Airway epithelial cell (primary cell): ENCODE data around the gene OR6K6. TPM values are rescaled to one million over a fixed set of nuclear protein-coding genes. Genes with fewer than 3 reads are reported as not detected.

ENCODE experiments used
- total RNA-seq: library from RNA; depleted of rRNA; stranded (reverse); fragments of >200 nt; gene quantifications from 2 replicates; pipeline ENCODE4 v1.2.3, GENCODE V29; 2015

Gene OR6K6, protein sequence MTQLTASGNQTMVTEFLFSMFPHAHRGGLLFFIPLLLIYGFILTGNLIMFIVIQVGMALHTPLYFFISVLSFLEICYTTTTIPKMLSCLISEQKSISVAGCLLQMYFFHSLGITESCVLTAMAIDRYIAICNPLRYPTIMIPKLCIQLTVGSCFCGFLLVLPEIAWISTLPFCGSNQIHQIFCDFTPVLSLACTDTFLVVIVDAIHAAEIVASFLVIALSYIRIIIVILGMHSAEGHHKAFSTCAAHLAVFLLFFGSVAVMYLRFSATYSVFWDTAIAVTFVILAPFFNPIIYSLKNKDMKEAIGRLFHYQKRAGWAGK
- total RNA-seq, result not detected in 2 replicates

DNA sequence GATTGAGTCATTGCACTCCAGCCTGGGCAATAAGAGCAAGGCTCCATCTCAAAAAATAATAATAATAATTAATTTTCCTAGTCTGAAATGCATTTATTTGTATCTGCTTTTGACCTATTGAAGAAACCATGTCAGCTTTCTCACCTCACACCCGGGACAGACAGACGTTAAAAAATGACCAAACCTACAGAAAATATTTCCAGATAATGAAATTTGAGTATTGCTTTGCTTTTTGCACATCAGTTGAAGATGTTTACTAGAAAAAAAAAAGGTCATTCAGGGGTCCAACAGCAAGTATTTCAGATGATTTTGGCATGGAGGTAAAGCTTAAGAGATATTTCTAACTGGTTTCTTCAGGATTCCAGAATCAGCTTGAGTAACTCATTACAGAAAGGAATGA lies at the start of gene OR6K6:
Gene OR6K6, plus strand, starts transcription at position 301 of the 400 bp plus-strand sequence. CDS start 168 bp downstream, outside the sequence.

DNA sequence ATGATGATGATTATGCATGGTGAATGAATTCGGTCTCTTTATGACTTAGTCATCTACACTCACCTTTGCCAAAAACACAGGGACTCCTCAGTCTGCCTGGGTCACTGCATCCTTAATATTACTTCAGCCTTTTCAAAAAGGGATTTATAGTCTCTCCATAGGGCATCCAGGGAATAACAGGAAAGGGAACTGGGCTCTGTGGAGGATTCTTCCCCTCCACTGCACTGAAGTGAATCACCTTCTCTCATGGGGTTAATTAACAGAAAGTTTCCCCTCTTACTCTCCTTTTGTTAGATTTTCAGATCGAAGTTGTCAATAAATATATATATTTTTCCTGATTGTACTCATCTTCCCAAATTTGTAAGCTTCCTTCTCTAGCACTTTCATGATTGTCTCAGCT lies 33.9 kb upstream of the OR6K6 start, which contains the start of gene OR6K3:
Gene OR6K3, minus strand, starts transcription at position 101 of the 400 bp plus-strand sequence. CDS start 2,605 bp downstream, outside the sequence.

DNA sequence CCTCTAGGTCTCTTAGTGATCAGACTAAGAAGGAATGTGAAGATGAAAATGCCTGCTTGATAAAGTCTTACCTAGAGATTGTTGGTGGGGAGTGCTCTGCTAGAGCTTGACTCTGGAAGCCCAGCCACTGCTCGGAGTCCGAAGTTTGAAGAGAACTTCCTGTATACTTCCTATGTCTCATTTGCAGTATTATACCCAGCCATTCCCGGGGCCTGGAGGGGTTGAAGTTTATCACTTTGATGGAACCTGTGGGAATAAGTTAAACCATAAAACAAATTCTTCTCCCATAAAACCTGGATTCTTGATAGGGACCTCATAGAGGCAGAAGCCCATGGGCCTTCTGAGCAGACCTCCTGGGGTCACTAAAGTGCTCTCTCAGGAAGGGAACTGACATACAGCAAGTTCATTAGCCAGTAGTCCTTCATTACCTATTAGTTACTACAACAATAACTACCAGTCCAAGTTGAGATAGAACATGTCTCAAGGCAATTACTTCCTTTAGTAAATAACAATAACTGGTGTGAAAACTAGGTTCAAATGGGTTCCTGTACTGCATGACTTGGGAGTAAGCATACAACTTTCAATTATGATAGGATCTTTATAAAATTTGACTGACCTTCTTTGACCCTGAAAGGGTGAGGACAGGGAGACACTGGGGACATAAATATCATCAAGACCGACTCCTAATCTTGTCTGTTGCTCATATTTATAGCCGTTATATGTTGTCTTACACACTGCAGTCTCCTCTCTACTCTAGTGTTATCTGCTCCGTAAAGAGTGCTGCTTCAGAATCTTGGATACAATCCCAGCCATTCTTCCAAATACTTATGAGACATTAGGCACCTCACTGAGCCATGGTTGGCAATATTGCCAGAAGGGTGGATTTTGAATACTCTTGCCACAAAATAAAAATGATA lies 17.7 kb downstream of the OR6K6 start, which contains the start of gene OR6N1:
Gene OR6N1, minus strand, starts transcription at position 246 of the 917 bp plus-strand sequence. CDS start 5,513 bp downstream, outside the sequence.

DNA sequence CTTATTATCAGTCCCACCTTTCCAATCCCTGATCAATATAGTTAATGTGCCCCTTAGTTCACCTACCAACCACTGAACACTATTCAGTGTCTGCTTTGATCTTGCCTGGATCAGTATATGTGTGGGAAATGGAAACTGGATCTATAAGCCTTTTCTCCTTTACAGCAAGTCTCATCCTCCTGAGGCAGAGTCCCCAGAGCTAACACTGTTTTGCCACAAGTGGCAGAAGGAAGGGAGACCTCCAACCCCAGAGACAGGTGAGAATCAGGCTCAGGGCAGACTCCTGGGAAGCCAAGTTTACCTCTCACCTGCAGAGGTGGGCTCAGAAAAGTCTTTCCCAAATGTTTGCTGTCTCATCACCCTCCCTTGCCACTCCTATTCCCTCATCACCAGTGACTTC lies 26.6 kb downstream of the OR6K6 start, which contains the start of gene OR6N2:
Gene OR6N2, minus strand, starts transcription at position 101 of the 400 bp plus-strand sequence. CDS start 3,569 bp downstream, outside the sequence.

Other genes starting within 250 kb of the OR6K6 start
- not detected in 2 replicates for gene OR6Y1, start 200.3 kb upstream of the OR6K6 start, total RNA-seq
- not detected in 2 replicates for gene OR6P1, start 184.1 kb upstream of the OR6K6 start, total RNA-seq
- gene OR10X1, start 174.8 kb upstream of the OR6K6 start, total RNA-seq, result not detected in 2 replicates
- not detected in 2 replicates for gene OR10Z1, start 149.5 kb upstream of the OR6K6 start, total RNA-seq
- gene SPTA1, start 68.0 kb upstream of the OR6K6 start, total RNA-seq, result not detected in 2 replicates
- gene OR6K2, start 54.1 kb upstream of the OR6K6 start, total RNA-seq, result not detected in 2 replicates
- gene OR6K3, start 34.0 kb upstream of the OR6K6 start, total RNA-seq, result not detected in 2 replicates
- gene OR6N1, start 17.5 kb downstream of the OR6K6 start, total RNA-seq, result not detected in 2 replicates
- gene OR6N2, start 26.5 kb downstream of the OR6K6 start, total RNA-seq, result not detected in 2 replicates
- not detected in 2 replicates for gene MNDA, start 76.6 kb downstream of the OR6K6 start, total RNA-seq
- gene PYHIN1, start 176.8 kb downstream of the OR6K6 start, total RNA-seq, result not detected in 2 replicates